IMR-90 (cell line): ENCODE measurements around the gene TOP2B. TPM values are rescaled to one million over a fixed set of nuclear protein-coding genes. Genes with fewer than 3 reads are reported as not detected.

Source experiments
- ATAC-seq: fragments of 200-7000 bp; cut with Tn5 transposase; 2 replicates; pipeline ENCODE4 v1.9.1; 2020; ENCODE audit warnings: low read depth, mild to moderate bottlenecking, moderate library complexity
- BruUV-seq: library from RNA; stranded (reverse); fragments of 400-500 nt; replicated peaks from 2 replicates; lab custom pipeline; 2021; lab: Mats Ljungman, UMichigan
- CTCF ChIA-PET: fragments of 300-600 bp; formaldehyde crosslinking; extraction: SDS; loops from one replicate; lab custom pipeline; 2021; ENCODE audit warnings: antibody characterized with exemption; lab: Yijun Ruan, JAX
- POLR2A ChIA-PET: fragments of 300-600 bp; sonication (Branson Sonifier 250); formaldehyde crosslinking; loops from one replicate; lab custom pipeline; 2022; ENCODE audit warnings: antibody characterized with exemption; ENCODE audit not compliant: unreplicated experiment; lab: Charles Lee
- DNase-seq: peaks from one replicate; pipeline ENCODE4 v3.0.0; 2013
- H2AFZ ChIP-seq: replicated peaks from 2 replicates; pipeline ENCODE3; 2013; ENCODE audit warnings: low read length, mild to moderate bottlenecking; ENCODE audit not compliant: poor library complexity
- H2AK5ac ChIP-seq: 2 replicates; pipeline ENCODE4 v1.6.1; 2013; ENCODE audit warnings: low read depth, low read length, inconsistent platforms
- H2AK9ac ChIP-seq: replicated peaks from 2 replicates; pipeline ENCODE3; 2013; ENCODE audit warnings: mild to moderate bottlenecking, low read depth, low read length, moderate library complexity; ENCODE audit not compliant: poor library complexity
- H2BK120ac ChIP-seq: 2 replicates; pipeline ENCODE4 v1.6.1; 2013; ENCODE audit warnings: low read depth, low read length, inconsistent platforms
- H2BK15ac ChIP-seq: 3 replicates; pipeline ENCODE4 v1.6.1; 2013; ENCODE audit warnings: low read depth, low read length, inconsistent platforms
- H2BK20ac ChIP-seq: 2 replicates; pipeline ENCODE4 v1.6.1; 2013; ENCODE audit warnings: low read depth, mild to moderate bottlenecking, inconsistent platforms, low read length, moderate library complexity
- H2BK5ac ChIP-seq: 2 replicates; pipeline ENCODE4 v1.6.1; 2013; ENCODE audit warnings: mild to moderate bottlenecking, low read depth, low read length, inconsistent platforms; ENCODE audit not compliant: poor library complexity, severe bottlenecking
- H3K14ac ChIP-seq: replicated peaks from 2 replicates; pipeline ENCODE4 v1.6.1; 2013; ENCODE audit warnings: low read depth, low read length, inconsistent platforms
- H3K18ac ChIP-seq: 2 replicates; pipeline ENCODE4 v1.6.1; 2013; ENCODE audit warnings: low read depth, low read length, control low read depth
- H3K23ac ChIP-seq: 2 replicates; pipeline ENCODE4 v1.6.1; 2013; ENCODE audit warnings: low read depth, low read length, inconsistent platforms
- H3K27ac ChIP-seq: 2 replicates; pipeline ENCODE4 v1.5.1; 2013; ENCODE audit warnings: mild to moderate bottlenecking, control low read depth, low read length; ENCODE audit not compliant: insufficient read depth
- H3K27me3 ChIP-seq: 2 replicates; pipeline ENCODE4 v1.6.1; 2013; ENCODE audit warnings: low read length; ENCODE audit not compliant: control insufficient read depth, insufficient read depth
- H3K36me3 ChIP-seq: 2 replicates; pipeline ENCODE4 v1.6.1; 2013; ENCODE audit warnings: low read length, mixed read lengths; ENCODE audit not compliant: control insufficient read depth, insufficient read depth
- H3K4ac ChIP-seq: 2 replicates; pipeline ENCODE4 v1.6.1; 2013; ENCODE audit warnings: low read depth, low read length, inconsistent platforms
- H3K4me1 ChIP-seq: 2 replicates; pipeline ENCODE4 v1.6.1; 2013; ENCODE audit warnings: low read length, mixed read lengths; ENCODE audit not compliant: control insufficient read depth, insufficient read depth
- H3K4me2 ChIP-seq: 2 replicates; pipeline ENCODE4 v1.6.1; 2013; ENCODE audit warnings: low read depth, mild to moderate bottlenecking, control low read depth, low read length, moderate library complexity
- H3K4me3 ChIP-seq: 2 replicates; pipeline ENCODE4 v1.5.1; 2013; ENCODE audit warnings: low read depth, mild to moderate bottlenecking, control low read depth, low read length, moderate library complexity; ENCODE audit not compliant: insufficient read depth
- H3K56ac ChIP-seq: 2 replicates; pipeline ENCODE4 v1.6.1; 2013; ENCODE audit warnings: low read length, inconsistent platforms; ENCODE audit not compliant: insufficient read depth; ENCODE audit errors: extremely low read depth
- H3K79me1 ChIP-seq, 2 experiments: 2 replicates each; pipeline ENCODE4 v1.6.1; 2013; ENCODE audit warnings: low read length in 2 of 2, inconsistent platforms in 1 of 2, low read depth in 1 of 2
- H3K9ac ChIP-seq: 2 replicates; pipeline ENCODE4 v1.6.1; 2013; ENCODE audit warnings: low read depth, low read length, control low read depth
- H3K9me1 ChIP-seq: 2 replicates; pipeline ENCODE4 v1.6.1; 2013; ENCODE audit warnings: low read length, inconsistent platforms; ENCODE audit not compliant: insufficient read depth
- H3K9me3 ChIP-seq: 2 replicates; pipeline ENCODE4 v1.6.1; 2013; ENCODE audit warnings: low read length; ENCODE audit not compliant: control insufficient read depth, insufficient read depth
- H4K20me1 ChIP-seq: 2 replicates; pipeline ENCODE4 v1.6.1; 2013; ENCODE audit warnings: low read length, inconsistent platforms; ENCODE audit not compliant: insufficient read depth
- H4K5ac ChIP-seq: 2 replicates; pipeline ENCODE4 v1.6.1; 2013; ENCODE audit warnings: mild to moderate bottlenecking, low read depth, low read length, control low read depth
- H4K8ac ChIP-seq, 2 experiments: 2 replicates each; pipeline ENCODE4 v1.6.1; 2013; ENCODE audit warnings: low read depth in 2 of 2, low read length in 2 of 2, control low read depth in 1 of 2, inconsistent platforms in 1 of 2
- H4K91ac ChIP-seq: 2 replicates; pipeline ENCODE4 v1.6.1; 2013; ENCODE audit warnings: low read depth, low read length, inconsistent platforms; ENCODE audit not compliant: insufficient read depth
- CEBPB ChIP-seq: IDR thresholded peaks from 2 replicates; pipeline ENCODE4 v1.6.1; 2012; ENCODE audit warnings: low read depth, low read length, improper control_type of control experiment
- CHD1 ChIP-seq: IDR thresholded peaks from 2 replicates; pipeline ENCODE4 v1.6.1; 2012; ENCODE audit warnings: low read depth, low read length, improper control_type of control experiment
- FOS ChIP-seq: fragments of 150-350 bp; IDR thresholded peaks from 2 replicates; pipeline ENCODE4 v1.6.1; 2016; ENCODE audit warnings: low read depth, low read length
- MAZ ChIP-seq: IDR thresholded peaks from 2 replicates; pipeline ENCODE4 v1.6.1; 2012; ENCODE audit warnings: low read depth, mild to moderate bottlenecking, low read length, improper control_type of control experiment, moderate library complexity, borderline replicate concordance
- POLR2A ChIP-seq: IDR thresholded peaks from 2 replicates; pipeline ENCODE4 v1.6.1; 2012; ENCODE audit warnings: mild to moderate bottlenecking, low read depth, low read length
- SMC3 ChIP-seq: fragments of 150-350 bp; IDR thresholded peaks from 2 replicates; pipeline ENCODE4 v1.6.1; 2016; ENCODE audit warnings: low read depth, mild to moderate bottlenecking, antibody characterized with exemption, low read length, moderate library complexity
- WGBS, 2 experiments: methylation state at CpG; one replicate each; pipeline versions ENCODE4 v1.1.5 to v1.1.7; 2013; ENCODE audit warnings: missing lambda C conversion rate in 2 of 2; ENCODE audit not compliant: insufficient read length in 1 of 2; ENCODE audit errors: extremely low coverage in 2 of 2; 5-methylcytosine and 5-hydroxymethylcytosine counted together
- dilution Hi-C: fragments of 300-500 bp; cut with HindIII; formaldehyde crosslinking; loops from one replicate; pipeline ENCODE4 v1.14.3; 2018; ENCODE audit warnings: low sequenced_read_pairs; ENCODE audit not compliant: unreplicated experiment
- in situ Hi-C: fragments of 300-500 bp; cut with MboI; formaldehyde crosslinking; loops from 3 replicates; pipeline ENCODE4 v1.14.3; 2019; ENCODE audit warnings: low sequenced_read_pairs, inconsistent platforms, mixed read lengths
- intact Hi-C: fragments of 100-400 bp; cut with micrococcal nuclease; formaldehyde crosslinking; loops from 2 replicates; pipeline ENCODE4 v1.10.0; 2022
- polyA plus RNA-seq, 3 experiments: library from polyadenylated mRNA; depleted of rRNA; stranded (reverse); fragments of >200 nt; gene quantifications; 2 replicates each; pipeline ENCODE4 v1.2.3, GENCODE V29; 2012; ENCODE audit warnings: low replicate concordance in 1 of 3
- total RNA-seq: library from RNA; depleted of rRNA; stranded (reverse); fragments of >200 nt; gene quantifications from 2 replicates; pipeline ENCODE4 v1.2.3, GENCODE V29; 2012
- TF ChIP-seq, protein P1 (sequence below): fragments of 150-350 bp; IDR thresholded peaks from 2 replicates; pipeline ENCODE4 v1.6.1; 2016; ENCODE audit warnings: low read depth, mild to moderate bottlenecking, low read length, moderate library complexity, borderline replicate concordance

Gene TOP2B
- total and polyA plus RNA-seq, 2 of the 4 experiments (the other 2 are of a cell fraction) = 45.5 to 53.4 TPM

DNA sequence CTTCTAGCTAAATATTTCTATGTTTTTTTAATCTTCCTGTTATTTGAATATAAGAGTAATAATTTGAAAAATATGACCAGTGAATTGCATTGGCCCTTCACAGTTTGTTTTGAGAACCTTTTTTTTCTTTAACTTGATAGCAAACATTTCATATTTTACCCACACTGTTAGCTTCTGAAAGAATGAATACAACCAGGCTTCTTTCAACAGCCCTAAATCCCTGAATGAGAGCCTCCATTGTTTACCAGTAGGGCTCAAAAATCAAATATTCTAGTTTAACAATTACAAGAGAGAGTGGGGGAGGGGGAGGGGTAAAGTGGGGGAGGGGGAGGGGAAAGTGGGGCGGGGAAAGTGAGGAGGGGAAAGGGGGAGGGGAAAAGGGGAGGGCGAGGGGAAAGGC is 14.5 kb upstream of the TOP2B start:
- intact Hi-C loops = no loop called here
- peaks cover 2% of the 10 kb centered on the region; the same call in 1 of the 2 replicates for H3K27me3 ChIP-seq

More for the DNA sequence above, 14.5 kb upstream of the TOP2B start:
- Histone ChIP-seq H2AFZ (no peak overlapping the region), H3K14ac (no peak overlapping the region), H3K4me2 (no peak overlapping the region), H3K56ac (no peak overlapping the region), H3K36me3 (no peaks in the 10 kb centered on the region), H2BK15ac (no peak overlapping the region), H2BK20ac (no peak overlapping the region), H2BK5ac (no peak overlapping the region), H3K23ac (no peak overlapping the region), H3K9ac (no peak overlapping the region), H4K5ac (no peak overlapping the region), H3K4ac (no peak overlapping the region), H3K9me1 (no peaks in the 10 kb centered on the region), H3K27ac (no peak overlapping the region), H3K9me3 (no peaks in the 10 kb centered on the region), H2BK120ac (no peak overlapping the region), H4K8ac (no peak overlapping the region), H3K18ac (no peak overlapping the region), H2AK9ac (no peak overlapping the region), H4K20me1 (no peaks in the 10 kb centered on the region), H3K79me1 (no peaks in the 10 kb centered on the region), H3K4me1 (no peaks in the 10 kb centered on the region), H3K4me3 (no peak overlapping the region), H2AK5ac (no peak overlapping the region), H4K91ac (no peak overlapping the region)
- ChIA-PET POLR2A (no interaction called here), CTCF (no interaction called here)
- no peak for ATAC-seq
- no peak for TF ChIP-seq POLR2A
- TF ChIP-seq MAZ = no peak
- TF ChIP-seq CEBPB = no peak
- TF ChIP-seq, protein P1, sequence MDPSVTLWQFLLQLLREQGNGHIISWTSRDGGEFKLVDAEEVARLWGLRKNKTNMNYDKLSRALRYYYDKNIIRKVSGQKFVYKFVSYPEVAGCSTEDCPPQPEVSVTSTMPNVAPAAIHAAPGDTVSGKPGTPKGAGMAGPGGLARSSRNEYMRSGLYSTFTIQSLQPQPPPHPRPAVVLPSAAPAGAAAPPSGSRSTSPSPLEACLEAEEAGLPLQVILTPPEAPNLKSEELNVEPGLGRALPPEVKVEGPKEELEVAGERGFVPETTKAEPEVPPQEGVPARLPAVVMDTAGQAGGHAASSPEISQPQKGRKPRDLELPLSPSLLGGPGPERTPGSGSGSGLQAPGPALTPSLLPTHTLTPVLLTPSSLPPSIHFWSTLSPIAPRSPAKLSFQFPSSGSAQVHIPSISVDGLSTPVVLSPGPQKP = no peak
- TF ChIP-seq SMC3 = no peak
- TF ChIP-seq FOS = no peak
- TF ChIP-seq CHD1 = no peak
- WGBS, 2 experiments = no CpG with 5 or more reads among the region's 2 CpGs
- BruUV-seq = no TSS peak
- dilution Hi-C loops (no loop called here), in situ Hi-C loops (no loop called here)
- DNase-seq = no peak
